ENCODE measurements around the gene BLCAP. TPM values are rescaled to one million over a fixed set of nuclear protein-coding genes. Genes with fewer than 3 reads are reported as not detected.

The BLCAP gene
- total RNA-seq, 3 donors from 2014 or later (not counting 1 experiment from before 2014, with no cell fraction given), result 60.4 to 80.1 (median 77.9) TPM

GRCh38 chr20:37538003-37538402 is 10.3 kb upstream of the BLCAP start:
- Histone ChIP-seq H3K4me3 (ENCODE audit: low read length) (no peak overlapping the region), H3K27ac (ENCODE audit: low read length) (no peak overlapping the region), H3K9me3 (ENCODE audit: control insufficient read depth, insufficient read depth, low read length) (no peaks in the 10 kb centered on the region), H3K4me1 (ENCODE audit: control insufficient read depth, insufficient read depth, low read length) (peaks cover 2% of the 10 kb centered on the region), H3K36me3 (ENCODE audit: control insufficient read depth, insufficient read depth, low read length) (no peaks in the 10 kb centered on the region), H3K27me3 (ENCODE audit: control insufficient read depth, insufficient read depth, low read length) (no peaks in the 10 kb centered on the region)
- no peak overlapping the region for H3K4me3 Mint-ChIP-seq
- no peak overlapping the region for H3K27ac Mint-ChIP-seq
- peaks cover 6% of the 10 kb centered on the region in 2 donors for H3K4me1 Mint-ChIP-seq
- ATAC-seq, result no peak
- TF ChIP-seq CTCF (IDR thresholded peaks at IDR 0.05), result no peak
- no peaks in the 10 kb centered on the region for H3K9me3 Mint-ChIP-seq
- no peaks in the 10 kb centered on the region for H3K36me3 Mint-ChIP-seq
- peaks cover 10 to 12% of the 10 kb centered on the region in 2 donors for H3K27me3 Mint-ChIP-seq (ENCODE audit: low read depth in 2 of 2)
- no peak for DNase-seq
- 94% methylated on average over 4 of the region's 5 CpGs for WGBS (ENCODE audit: insufficient coverage)
- intact Hi-C loops (cut with micrococcal nuclease), result no loop called here

- no peaks in the 10 kb centered on the region for H3K9me3 Mint-ChIP-seq
- 100% methylated on average over 1 of the region's 1 CpG for WGBS (ENCODE audit: insufficient coverage)
Observed at GRCh38 chr20:37537505-37537904, 9.8 kb upstream of the BLCAP start.

GRCh38 chr20:37535443-37536132 is 7.9 kb upstream of the BLCAP start:
- WGBS (ENCODE audit: insufficient coverage), result 75% methylated on average over 10 of the region's 10 CpGs
- Mint-ChIP-seq H3K4me1 (peaks cover 6% of the 10 kb centered on the region in 2 donors), H3K27ac (no peak overlapping the region), H3K36me3 (no peaks in the 10 kb centered on the region), H3K27me3 (ENCODE audit: low read depth in 2 of 2) (peaks cover 10 to 12% of the 10 kb centered on the region in 2 donors), H3K4me3 (no peak overlapping the region), H3K9me3 (no peaks in the 10 kb centered on the region)
- Histone ChIP-seq H3K9me3 (ENCODE audit: control insufficient read depth, insufficient read depth, low read length) (no peaks in the 10 kb centered on the region), H3K4me3 (ENCODE audit: low read length) (no peak overlapping the region), H3K27ac (ENCODE audit: low read length) (no peak overlapping the region), H3K27me3 (ENCODE audit: control insufficient read depth, insufficient read depth, low read length) (no peaks in the 10 kb centered on the region), H3K4me1 (ENCODE audit: control insufficient read depth, insufficient read depth, low read length) (peaks cover 2% of the 10 kb centered on the region), H3K36me3 (ENCODE audit: control insufficient read depth, insufficient read depth, low read length) (no peaks in the 10 kb centered on the region)
- no peak for TF ChIP-seq CTCF (IDR thresholded peaks at IDR 0.05)
- no peak for ATAC-seq
- intact Hi-C loops (cut with micrococcal nuclease), result no loop called here
- no peak for DNase-seq

More at GRCh38 chr20:37537505-37537904, 9.8 kb upstream of the BLCAP start:
- Mint-ChIP-seq H3K27ac (no peak overlapping the region), H3K27me3 (ENCODE audit: low read depth in 2 of 2) (peaks cover 10 to 12% of the 10 kb centered on the region in 2 donors), H3K36me3 (no peaks in the 10 kb centered on the region), H3K4me1 (peaks cover 6% of the 10 kb centered on the region in 2 donors), H3K4me3 (no peak overlapping the region)
- H3K4me3 ChIP-seq (ENCODE audit: low read length), result no peak overlapping the region
- peaks cover 2% of the 10 kb centered on the region for H3K4me1 ChIP-seq (ENCODE audit: control insufficient read depth, insufficient read depth, low read length)
- intact Hi-C loops (cut with micrococcal nuclease), result no loop called here
- no peaks in the 10 kb centered on the region for H3K36me3 ChIP-seq (ENCODE audit: control insufficient read depth, insufficient read depth, low read length)
- ATAC-seq (no peak), DNase-seq (no peak)
- no peak overlapping the region for H3K27ac ChIP-seq (ENCODE audit: low read length)
- H3K9me3 ChIP-seq (ENCODE audit: control insufficient read depth, insufficient read depth, low read length), result no peaks in the 10 kb centered on the region
- TF ChIP-seq CTCF (IDR thresholded peaks at IDR 0.05), result no peak
- no peaks in the 10 kb centered on the region for H3K27me3 ChIP-seq (ENCODE audit: control insufficient read depth, insufficient read depth, low read length)

All from natural killer cell (primary cell).